Measurements from ENCODE around the gene RASAL2.

The RASAL2 gene

DNA sequence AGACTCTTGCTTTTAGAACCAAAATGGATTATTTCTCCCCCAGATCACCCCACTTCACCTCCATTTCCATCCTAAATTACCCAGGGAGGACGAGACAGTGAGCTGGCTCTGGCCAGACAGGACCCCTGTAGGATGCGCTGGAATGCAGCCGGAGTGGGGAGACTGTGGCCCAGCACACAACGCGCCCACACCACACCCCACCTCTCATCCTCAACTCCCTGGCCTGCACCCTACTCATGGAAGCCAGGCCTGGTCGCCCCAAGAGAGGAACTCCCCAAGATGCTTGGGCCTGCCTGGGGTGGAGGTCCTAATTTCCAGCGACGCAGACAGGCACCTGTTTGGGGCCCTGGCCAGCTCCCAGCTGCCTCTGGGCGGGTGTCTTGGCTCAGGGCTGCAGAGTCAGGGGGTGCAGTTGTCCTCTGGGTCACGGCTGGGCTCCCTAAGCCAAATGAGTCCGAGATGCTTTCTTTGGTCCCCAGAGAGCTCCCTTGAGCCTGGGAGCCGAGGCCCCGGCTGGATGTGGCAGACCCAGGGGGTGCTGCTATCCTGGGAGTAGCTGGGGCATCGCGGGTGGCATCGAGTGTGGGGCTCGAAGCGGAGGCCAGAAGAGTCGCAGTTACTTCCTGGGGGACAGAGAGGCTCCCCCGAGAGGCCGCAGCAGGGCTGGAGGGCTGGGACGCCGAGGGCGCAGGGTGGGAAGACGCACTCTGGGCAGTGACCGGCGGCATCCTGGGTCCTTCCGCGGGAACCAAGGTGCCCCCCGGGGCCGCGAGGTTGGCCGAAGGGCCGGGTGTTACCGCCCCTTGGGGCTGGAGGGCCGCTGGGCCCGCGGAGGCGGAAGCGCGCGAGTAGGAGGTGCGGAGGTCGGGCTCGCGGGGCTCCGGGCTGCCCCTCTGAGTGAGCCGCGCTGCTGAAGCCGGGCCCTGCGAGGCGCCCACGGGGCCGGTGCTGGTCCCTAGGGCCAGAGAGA is 392.5 kb downstream of the RASAL2 start:
- DNase-seq (no peak), ATAC-seq (no peak)
- Mint-ChIP-seq H3K9me3 (no peaks in the 10 kb centered on the region), H3K27me3 (no peaks in the 10 kb centered on the region), H3K4me1 (peaks cover 5% of the 10 kb centered on the region), H3K4me3 (no peak overlapping the region), H3K27ac (no peak overlapping the region), H3K36me3 (ENCODE audit: low read depth) (no peaks in the 10 kb centered on the region)

DNA sequence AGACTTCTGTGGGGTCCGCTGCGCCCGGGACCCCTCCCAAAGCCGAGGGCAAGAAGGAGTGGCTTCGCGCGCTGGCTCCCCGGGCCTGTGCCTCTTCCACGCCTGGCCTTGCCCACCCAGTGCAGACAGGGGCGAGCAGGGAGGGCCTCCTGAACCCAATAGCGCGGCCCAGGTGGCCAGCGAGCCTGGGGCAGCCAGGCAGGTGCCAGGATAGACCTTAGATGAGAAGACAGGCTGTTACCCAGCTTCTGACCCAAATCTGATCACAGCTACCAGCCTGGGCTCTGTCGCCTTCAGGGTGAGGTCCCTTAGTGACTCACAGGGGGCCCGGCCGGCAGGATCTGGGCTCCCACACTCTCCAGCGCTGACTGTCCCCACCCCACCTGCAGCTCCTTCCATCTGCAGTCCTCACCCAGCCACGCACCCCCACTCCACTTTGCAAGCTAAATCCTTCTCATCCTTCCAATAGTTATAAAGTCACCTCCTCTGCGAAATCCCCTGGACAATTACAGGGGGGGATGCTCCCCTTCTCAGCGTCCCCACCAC is 393.2 kb downstream of the RASAL2 start:
- H3K27ac Mint-ChIP-seq = no peak overlapping the region
- DNase-seq = no peak
- no peaks in the 10 kb centered on the region for H3K36me3 Mint-ChIP-seq (ENCODE audit: low read depth)
- ATAC-seq = no peak
- peaks cover 5% of the 10 kb centered on the region for H3K4me1 Mint-ChIP-seq
- no peaks in the 10 kb centered on the region for H3K27me3 Mint-ChIP-seq
- H3K4me3 Mint-ChIP-seq = no peak overlapping the region
- H3K9me3 Mint-ChIP-seq = no peaks in the 10 kb centered on the region

DNA sequence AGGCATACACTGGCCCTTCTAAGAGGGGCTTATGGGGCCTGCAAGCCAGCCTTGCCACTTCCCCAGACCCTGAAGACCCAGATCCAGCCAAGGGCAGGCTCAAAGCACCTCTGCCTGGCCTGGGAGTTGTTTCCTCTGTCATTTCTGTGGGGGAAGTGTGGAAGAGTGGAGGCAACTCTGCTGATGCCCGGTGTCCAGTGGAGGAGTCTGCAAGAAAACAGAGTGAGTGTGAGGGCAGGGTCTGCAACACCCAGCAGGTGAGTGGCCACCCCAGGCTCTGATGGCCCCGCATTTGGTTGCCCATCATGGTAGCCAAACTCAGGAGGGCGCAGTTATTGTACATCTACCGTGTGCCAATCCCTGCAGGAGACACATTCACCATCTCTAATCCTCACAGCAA is 394.5 kb downstream of the RASAL2 start:
- no peak overlapping the region for H3K27ac Mint-ChIP-seq
- H3K36me3 Mint-ChIP-seq (ENCODE audit: low read depth) = no peaks in the 10 kb centered on the region
- ATAC-seq (no peak), DNase-seq (no peak)
- no peaks in the 10 kb centered on the region for H3K9me3 Mint-ChIP-seq
- H3K27me3 Mint-ChIP-seq = no peaks in the 10 kb centered on the region
- peaks cover 5% of the 10 kb centered on the region for H3K4me1 Mint-ChIP-seq
- no peak overlapping the region for H3K4me3 Mint-ChIP-seq

DNA sequence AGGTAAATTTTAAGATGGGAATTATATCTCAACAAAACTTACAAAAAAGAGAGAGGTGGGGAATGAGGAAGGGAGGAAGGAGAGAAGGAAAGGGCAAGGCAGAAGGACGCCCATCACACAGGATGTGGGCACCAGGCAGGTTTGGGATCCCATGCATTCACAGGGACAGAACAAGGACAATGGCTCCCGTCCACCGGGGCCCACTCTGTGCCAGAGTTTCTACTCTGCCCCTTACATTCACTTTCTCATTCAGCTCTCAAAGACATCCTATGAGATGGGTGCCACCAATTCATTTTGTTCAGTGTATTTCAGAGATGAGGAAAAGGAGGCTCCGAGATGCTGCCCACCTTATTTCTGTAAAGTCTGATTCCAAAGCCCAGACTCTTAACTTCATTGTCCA is 395.5 kb downstream of the RASAL2 start:
- H3K9me3 Mint-ChIP-seq = no peaks in the 10 kb centered on the region
- H3K27ac Mint-ChIP-seq = no peak overlapping the region
- H3K36me3 Mint-ChIP-seq (ENCODE audit: low read depth) = no peaks in the 10 kb centered on the region
- no peak overlapping the region for H3K4me3 Mint-ChIP-seq
- DNase-seq = no peak
- no peak for ATAC-seq
- H3K27me3 Mint-ChIP-seq = no peaks in the 10 kb centered on the region
- H3K4me1 Mint-ChIP-seq = peaks cover 5% of the 10 kb centered on the region

DNA sequence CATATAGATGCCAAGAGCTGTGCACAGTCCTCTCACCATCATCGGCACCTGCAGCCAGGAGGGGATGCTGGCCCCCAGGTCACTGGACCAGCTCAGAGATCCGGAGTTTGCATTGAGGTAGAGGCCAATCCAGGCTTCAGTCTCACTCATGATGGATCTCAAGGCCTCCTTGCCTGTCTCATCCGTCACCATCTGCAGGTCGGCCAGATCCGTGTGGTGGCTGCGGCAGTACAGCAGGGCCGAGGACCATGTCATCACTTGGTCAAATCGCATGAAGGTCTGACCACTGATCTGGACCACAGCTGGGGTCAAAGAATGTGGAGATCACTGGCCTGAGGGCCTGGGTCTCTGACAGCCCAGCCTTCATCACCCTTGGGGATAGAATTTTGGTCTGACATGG is 396.2 kb downstream of the RASAL2 start:
- no peaks in the 10 kb centered on the region for H3K9me3 Mint-ChIP-seq
- no peak for ATAC-seq

DNA sequence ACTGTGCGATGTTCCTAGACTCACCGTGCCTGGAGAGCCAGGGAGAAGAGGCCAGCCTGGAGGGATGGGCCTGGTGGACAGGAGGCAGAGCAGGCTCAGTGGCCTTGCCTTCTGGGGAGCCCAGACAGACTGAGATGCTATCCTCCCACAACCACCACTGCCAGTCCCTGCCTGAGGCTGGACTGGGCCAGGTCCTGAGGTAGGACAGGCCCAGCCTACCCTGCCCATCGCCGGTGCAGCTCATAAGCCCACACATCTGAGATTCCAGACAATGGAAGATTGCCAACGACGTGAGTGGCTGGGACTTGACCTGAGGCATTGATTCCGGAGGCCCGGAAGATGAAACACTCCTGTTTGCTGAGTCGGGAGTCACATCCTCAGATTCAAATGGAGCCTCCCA is 397.1 kb downstream of the RASAL2 start:
- no peaks in the 10 kb centered on the region for H3K9me3 Mint-ChIP-seq

More for the DNA sequence above, 396.2 kb downstream of the RASAL2 start:
- Mint-ChIP-seq H3K4me3 (no peak overlapping the region), H3K27ac (no peak overlapping the region), H3K27me3 (no peaks in the 10 kb centered on the region), H3K4me1 (peaks cover 5% of the 10 kb centered on the region), H3K36me3 (ENCODE audit: low read depth) (no peaks in the 10 kb centered on the region)
- DNase-seq = no peak

DNA sequence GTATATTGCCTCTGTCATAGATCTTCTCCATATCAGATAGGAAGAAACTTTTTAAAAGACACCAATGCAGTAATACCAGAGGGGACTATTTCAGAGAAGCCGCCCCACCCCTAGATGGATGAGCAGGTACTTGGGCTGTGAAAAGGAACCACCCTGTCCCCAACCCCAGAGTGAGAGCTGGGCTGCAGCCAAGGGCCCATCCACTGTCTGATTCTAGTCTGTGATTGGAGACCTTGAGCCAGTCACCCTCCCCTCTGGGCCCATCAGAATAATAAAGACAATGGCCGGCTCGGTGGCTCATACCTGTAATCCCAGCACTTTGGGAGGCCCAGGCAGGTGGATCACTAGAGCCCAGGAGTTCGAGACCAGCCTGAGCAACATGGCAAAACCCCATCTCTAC is 397.8 kb downstream of the RASAL2 start:
- Mint-ChIP-seq H3K9me3 (no peaks in the 10 kb centered on the region), H3K36me3 (ENCODE audit: low read depth) (no peaks in the 10 kb centered on the region), H3K27me3 (no peaks in the 10 kb centered on the region), H3K4me1 (no peaks in the 10 kb centered on the region), H3K4me3 (no peak overlapping the region), H3K27ac (no peak overlapping the region)
- no peak for DNase-seq
- no peak for ATAC-seq

More for the DNA sequence above, 397.1 kb downstream of the RASAL2 start:
- DNase-seq (no peak), ATAC-seq (no peak)
- no peaks in the 10 kb centered on the region for H3K36me3 Mint-ChIP-seq (ENCODE audit: low read depth)
- no peaks in the 10 kb centered on the region for H3K27me3 Mint-ChIP-seq
- no peak overlapping the region for H3K27ac Mint-ChIP-seq
- H3K4me1 Mint-ChIP-seq = no peaks in the 10 kb centered on the region
- no peak overlapping the region for H3K4me3 Mint-ChIP-seq

DNA sequence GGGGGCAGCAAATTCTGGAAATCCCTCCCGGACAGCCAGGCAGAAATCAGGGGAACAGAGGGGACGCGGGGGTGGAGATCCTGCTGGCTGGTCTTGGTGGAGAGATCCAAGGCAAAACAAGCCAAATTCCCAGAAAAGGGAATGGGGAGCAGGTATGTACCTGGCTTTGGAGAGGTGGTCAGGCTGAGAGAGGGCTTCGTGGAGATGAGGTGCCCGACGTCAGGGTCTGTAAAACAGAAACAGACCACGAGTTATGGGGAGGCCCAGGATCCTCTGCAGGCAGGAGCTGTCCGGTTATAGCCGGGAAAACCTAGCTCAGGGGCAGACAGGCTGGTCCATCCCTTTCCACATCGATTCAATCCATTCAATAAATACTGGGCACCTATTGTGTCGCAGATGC is 398.4 kb downstream of the RASAL2 start:
- Mint-ChIP-seq H3K27ac (no peak overlapping the region), H3K27me3 (no peaks in the 10 kb centered on the region), H3K4me1 (no peaks in the 10 kb centered on the region), H3K9me3 (no peaks in the 10 kb centered on the region), H3K36me3 (ENCODE audit: low read depth) (no peaks in the 10 kb centered on the region), H3K4me3 (no peak overlapping the region)
- DNase-seq (no peak), ATAC-seq (no peak)

DNA sequence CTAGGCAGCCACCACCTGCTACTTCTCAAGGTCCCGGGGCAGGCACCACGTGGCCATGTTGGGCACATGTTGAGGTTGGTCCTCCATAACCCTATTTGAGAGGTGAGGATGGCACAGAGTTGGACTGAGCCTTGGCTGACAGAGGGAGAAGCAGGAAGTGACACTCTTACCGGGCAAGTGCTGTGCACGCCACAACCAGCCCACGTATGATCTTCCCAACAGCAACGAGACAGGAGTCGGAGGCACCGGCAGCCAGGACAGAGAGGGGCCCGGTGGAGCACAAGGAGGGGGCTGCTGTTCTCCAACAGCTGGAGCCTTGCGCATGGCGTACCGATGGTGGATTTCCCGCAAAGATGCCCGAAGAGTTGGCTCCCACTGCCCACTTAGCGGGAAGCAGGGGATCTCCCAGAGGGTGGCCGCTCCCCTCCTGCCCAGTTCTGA is 399.4 kb downstream of the RASAL2 start:
- H3K4me1 Mint-ChIP-seq = no peaks in the 10 kb centered on the region
- no peaks in the 10 kb centered on the region for H3K9me3 Mint-ChIP-seq
- DNase-seq = no peak
- no peak for ATAC-seq
- no peaks in the 10 kb centered on the region for H3K27me3 Mint-ChIP-seq
- no peaks in the 10 kb centered on the region for H3K36me3 Mint-ChIP-seq (ENCODE audit: low read depth)
- H3K27ac Mint-ChIP-seq = no peak overlapping the region
- H3K4me3 Mint-ChIP-seq = no peak overlapping the region

DNA sequence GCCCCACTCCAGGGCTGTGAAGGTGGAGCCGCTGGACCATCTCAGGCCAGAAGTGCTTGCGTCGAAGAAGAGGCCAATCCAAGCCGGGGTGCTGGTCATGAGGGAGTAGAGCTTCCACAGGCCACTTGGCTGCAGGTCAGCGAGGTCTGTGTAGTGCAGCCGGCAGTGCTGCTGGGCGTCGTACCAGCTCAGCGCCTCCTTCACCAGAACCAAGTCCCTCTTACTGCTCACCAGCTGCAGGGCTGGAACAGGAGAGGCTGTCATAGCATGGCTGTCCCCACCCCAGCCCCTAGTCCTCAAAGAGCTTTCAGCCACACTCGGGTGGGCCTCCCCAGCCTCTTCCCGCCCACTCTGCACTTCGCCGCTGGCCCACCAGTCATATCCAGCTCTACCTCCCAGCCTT is 400.7 kb downstream of the RASAL2 start:
- no peaks in the 10 kb centered on the region for H3K36me3 Mint-ChIP-seq (ENCODE audit: low read depth)
- no peak overlapping the region for H3K4me3 Mint-ChIP-seq
- no peak overlapping the region for H3K27ac Mint-ChIP-seq
- ATAC-seq = no peak
- DNase-seq = no peak
- H3K27me3 Mint-ChIP-seq = no peaks in the 10 kb centered on the region
- H3K4me1 Mint-ChIP-seq = no peaks in the 10 kb centered on the region
- no peaks in the 10 kb centered on the region for H3K9me3 Mint-ChIP-seq

DNA sequence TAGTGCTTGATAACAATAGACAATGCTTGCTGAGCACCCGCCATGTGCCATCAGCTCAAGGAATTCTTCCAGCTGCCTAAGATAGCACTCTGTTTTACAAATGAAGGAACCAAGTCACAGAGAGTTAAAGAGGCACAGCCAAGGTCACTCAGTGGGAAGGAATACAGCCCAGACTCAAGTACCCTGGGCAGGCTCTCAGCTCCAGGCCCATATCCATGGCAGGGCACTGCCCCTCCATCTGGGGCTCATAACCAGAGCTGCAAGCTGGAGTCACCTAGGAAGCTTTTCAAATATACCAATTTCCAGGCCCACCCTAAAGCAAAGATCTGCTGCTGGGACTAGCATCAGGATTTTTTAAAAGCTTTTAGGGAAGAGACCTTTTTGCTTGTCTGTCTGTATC is 401.3 kb downstream of the RASAL2 start:
- H3K4me1 Mint-ChIP-seq = no peaks in the 10 kb centered on the region
- H3K27me3 Mint-ChIP-seq = no peaks in the 10 kb centered on the region
- no peak for ATAC-seq
- H3K36me3 Mint-ChIP-seq (ENCODE audit: low read depth) = no peaks in the 10 kb centered on the region
- H3K27ac Mint-ChIP-seq = no peak overlapping the region
- no peak overlapping the region for H3K4me3 Mint-ChIP-seq
- DNase-seq = no peak
- H3K9me3 Mint-ChIP-seq = no peaks in the 10 kb centered on the region

DNA sequence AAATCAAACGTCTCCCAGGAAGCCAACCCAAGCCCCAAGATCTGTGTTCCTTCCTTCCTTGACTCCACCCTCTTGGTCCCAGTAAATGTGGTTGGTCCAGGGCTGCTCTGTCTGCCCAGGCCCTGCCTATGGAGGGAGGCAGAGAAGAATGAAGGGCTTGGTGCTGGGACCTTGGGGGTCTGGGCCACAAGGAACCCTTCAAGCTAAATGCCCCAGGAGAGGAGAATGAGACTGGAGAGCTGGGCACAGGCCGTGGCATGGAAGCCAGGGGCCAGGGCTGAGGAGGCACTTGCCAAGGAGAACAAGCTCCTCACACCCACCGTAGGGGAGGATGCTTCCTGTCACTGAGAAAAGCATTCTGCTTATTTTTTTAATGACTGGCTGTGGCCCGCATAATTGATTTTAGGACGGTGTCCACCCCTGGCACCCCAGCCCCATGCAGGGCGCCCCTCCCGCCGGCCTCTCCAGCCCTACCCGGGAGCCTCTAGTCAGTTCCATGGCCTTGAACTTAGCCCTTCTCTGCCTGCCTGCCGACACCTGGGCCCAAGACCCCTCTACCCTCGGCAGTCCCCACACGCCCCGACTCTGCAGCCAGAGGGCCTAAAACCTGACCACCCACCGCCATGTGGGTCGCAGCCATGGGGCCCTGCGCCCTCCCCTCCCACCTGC is 402.0 kb downstream of the RASAL2 start:
- Mint-ChIP-seq H3K36me3 (ENCODE audit: low read depth) (no peaks in the 10 kb centered on the region), H3K27ac (no peak overlapping the region), H3K4me1 (no peaks in the 10 kb centered on the region), H3K9me3 (no peaks in the 10 kb centered on the region), H3K27me3 (no peaks in the 10 kb centered on the region), H3K4me3 (no peak overlapping the region)
- DNase-seq = no peak
- no peak for ATAC-seq

DNA sequence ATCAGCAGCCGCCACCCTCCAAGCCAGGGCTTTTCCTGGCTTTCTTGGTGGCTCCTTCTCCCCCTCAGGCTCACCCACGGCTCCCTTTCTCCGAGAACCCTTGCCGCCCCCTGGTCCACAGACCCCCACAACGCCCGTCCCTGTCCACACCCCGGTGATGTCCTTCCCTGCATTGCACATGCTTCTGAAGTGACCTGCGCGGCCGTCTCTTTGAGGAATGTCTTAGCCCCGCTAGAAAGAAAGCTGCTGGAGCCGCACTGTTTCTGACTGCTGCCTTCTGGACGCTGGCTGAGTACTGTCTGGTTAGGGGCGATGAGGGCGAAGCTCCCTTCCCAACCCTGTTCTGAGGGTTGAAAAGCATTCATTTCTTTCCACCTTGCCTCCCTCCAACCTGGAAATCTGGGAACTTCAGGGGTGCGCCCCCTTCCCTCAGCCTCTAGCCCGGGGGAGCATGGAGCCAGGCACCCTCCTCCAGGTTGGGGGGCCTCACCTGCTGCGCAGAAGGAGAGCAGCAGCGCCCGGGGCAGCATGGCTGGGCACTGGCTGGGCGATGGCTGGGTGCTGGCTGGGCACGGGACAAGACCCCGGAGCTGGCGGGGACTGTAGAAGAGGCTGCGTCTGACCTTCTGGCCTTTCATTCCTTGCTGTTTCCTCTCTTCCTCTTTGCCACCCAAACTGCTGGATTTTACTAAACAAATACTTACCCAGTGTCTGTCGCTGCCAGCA is 402.7 kb downstream of the RASAL2 start, which contains the start of gene CLEC20A:
CLEC20A (minus strand) TSS at position 555 of the 726 bp plus-strand sequence; CDS start at position 530, 25 bp downstream.
- no peak within 1 kb of the TSS for H3K27ac Mint-ChIP-seq
- H3K4me1 Mint-ChIP-seq = no peaks in the 10 kb centered on the region
- peaks cover under 1% of the 10 kb centered on the region for H3K27me3 Mint-ChIP-seq
- no peak for DNase-seq
- H3K9me3 Mint-ChIP-seq = no peaks in the 10 kb centered on the region
- H3K4me3 Mint-ChIP-seq = no peak within 1 kb of the TSS
- H3K36me3 Mint-ChIP-seq (ENCODE audit: low read depth) = no peaks in the 10 kb centered on the region
- no peak for ATAC-seq

DNA sequence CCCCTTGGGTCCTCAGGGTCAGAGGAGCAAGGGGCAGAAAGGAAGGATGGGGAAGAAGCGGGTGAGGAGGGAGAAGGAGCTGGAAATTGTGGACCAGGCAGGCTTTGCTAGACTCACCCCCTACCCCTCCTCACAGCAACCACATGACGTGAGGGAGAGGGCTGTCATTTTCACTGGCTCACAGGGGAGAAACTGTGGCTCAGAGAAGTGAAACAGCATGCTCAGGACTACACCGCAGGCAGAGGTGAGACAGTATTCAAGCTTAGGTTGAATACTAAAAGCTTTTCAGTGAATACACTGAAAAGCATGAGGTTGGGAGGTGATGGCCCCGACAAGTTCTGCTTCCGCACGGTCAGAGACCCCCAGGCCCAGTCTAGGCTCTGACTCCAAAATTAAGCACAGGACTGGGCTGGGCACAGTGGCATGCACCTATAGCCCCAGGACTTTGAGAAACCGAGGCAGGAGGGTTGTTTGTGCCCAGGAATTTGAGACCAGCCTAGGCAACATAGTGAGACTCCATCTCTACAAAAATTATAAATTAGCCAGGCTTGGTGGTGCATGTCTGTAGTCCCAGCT is 404.1 kb downstream of the RASAL2 start:
- Mint-ChIP-seq H3K4me1 (no peaks in the 10 kb centered on the region), H3K9me3 (no peaks in the 10 kb centered on the region), H3K27me3 (peaks cover 4% of the 10 kb centered on the region), H3K4me3 (no peak overlapping the region), H3K27ac (no peak overlapping the region), H3K36me3 (ENCODE audit: low read depth) (no peaks in the 10 kb centered on the region)
- DNase-seq = no peak
- ATAC-seq = no peak
